IPS-NIHi7 (cell line): ENCODE data around the gene PLTP.
"Not testable (repeated sequence)": the region's sequence is repeated elsewhere in the genome, so short reads cannot be mapped to it uniquely, and the experiment has no call there.

ENCODE experiments used
- DNase-seq: peaks from one replicate; pipeline ENCODE4 v3.0.0; 2012; ENCODE audit warnings: mixed read lengths; ENCODE audit errors: extremely low spot score

The PLTP gene, protein sequence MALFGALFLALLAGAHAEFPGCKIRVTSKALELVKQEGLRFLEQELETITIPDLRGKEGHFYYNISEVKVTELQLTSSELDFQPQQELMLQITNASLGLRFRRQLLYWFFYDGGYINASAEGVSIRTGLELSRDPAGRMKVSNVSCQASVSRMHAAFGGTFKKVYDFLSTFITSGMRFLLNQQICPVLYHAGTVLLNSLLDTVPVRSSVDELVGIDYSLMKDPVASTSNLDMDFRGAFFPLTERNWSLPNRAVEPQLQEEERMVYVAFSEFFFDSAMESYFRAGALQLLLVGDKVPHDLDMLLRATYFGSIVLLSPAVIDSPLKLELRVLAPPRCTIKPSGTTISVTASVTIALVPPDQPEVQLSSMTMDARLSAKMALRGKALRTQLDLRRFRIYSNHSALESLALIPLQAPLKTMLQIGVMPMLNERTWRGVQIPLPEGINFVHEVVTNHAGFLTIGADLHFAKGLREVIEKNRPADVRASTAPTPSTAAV

DNA sequence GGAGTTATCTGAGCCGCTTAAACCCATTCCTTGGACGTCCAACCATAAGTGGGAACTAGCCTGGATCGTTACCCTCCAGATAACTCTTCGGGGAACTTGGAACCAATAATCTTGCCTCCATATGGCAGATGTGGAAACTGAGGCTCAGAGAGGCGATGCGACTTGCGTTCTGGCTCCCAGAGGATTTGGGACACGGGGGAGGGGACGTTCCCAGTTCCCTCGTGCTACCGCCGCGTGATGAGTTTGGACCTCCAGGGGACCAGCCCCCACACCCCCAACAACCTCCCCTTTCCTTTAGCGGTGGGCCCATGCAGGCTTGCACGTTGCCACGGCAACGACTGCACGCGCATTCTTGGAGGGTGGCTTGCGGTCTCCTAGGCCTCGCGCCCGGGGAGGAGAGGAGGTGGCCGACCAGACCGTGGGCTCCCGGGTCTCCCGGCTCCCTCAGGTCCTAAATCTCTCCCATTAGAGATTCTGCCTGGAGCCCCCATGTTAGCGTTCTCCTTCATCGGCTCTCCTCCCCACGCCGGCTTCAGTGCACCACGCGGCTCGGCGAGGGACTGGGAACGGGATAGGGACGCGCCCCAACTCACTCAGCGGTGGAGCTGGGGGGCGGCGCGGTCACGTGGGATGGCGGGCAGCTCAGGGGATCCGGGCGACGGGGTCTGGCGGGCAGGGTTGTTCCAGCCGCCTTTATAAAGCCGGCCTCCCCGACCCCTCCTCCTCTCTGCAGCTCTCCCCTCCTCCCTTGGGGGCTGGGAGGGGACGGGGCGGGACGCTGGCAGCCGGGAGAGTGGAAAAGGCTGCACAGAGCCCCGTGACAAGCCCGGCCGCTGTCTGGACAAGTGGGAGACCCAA is at the start of gene PLTP:
Gene PLTP, minus strand, starts transcription at position 670 of the 858 bp plus-strand sequence. CDS start 703 bp downstream, outside the sequence.
- DNase-seq = peak; percentile 68

DNA sequence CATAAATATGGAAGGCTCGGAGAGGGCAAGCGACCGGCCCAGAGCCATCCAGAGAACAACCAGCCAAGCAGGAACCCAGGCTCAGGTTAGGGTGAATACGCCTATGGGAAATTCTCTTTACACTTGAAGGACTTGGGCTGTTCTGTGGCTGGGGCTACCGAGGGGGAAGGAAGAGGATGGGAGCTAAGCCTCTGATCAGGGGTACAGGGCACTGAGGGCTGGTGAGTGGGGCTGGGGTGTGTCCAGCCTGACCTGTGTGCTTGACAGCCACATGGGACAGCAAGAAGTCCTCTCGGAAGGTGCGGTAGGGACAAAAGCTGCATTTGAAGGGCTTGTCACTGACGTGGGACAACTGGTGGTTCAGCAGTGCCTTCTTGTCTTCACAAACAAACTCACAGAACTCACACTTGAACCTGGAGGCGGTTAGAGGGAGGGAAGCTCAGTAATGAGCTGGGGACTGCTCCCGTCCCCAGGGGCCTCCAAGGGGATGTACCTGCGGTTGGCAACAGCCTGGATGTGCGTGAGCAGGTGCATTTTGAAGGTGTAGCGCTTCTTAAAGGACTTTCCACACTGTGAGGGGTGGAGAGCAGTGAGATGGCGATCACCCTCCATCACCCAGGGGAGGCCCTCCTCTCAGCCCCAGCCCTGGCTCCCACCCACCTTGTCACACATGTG is 48.1 kb upstream of the PLTP start:
- no peak for DNase-seq

DNA sequence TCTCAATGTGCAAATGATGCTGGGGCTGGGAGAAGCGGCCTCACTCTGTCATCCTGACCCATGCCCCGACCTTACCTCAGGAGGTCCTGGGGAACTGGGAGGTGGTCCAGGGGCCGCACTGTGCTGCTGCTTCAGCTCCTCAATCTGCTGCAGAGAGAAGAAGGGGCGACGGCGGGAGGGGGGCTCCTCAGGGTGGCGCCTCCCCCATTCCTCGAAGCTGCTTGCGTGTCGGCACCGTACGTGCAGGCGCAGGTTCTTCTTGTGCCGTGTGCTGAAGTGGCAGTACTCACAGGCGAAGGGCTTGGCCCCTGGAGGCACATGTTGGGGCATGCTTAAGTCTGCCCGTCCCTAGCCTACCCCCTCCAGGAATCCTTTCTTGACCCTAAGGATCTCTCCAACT is 47.2 kb upstream of the PLTP start:
- DNase-seq = no peak

DNA sequence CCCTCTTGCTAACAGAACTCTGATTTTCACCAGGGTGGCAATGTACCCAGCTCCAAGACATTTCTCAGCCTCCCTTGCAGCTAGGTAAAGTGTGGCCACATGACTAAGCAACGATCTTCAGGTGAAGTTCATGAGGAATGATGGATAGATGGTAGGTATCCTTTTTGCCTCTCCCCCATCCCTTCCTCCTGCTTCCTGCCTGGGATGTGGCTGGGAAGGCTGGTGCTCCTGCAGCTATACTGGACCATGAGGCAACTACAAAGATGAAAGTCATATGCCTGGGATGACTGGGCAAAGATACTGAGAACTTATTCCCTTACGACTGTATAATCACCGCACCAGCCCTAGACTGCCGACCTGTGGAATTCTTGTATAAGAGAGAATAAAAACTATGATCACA is 46.6 kb upstream of the PLTP start:
- DNase-seq = no peak

DNA sequence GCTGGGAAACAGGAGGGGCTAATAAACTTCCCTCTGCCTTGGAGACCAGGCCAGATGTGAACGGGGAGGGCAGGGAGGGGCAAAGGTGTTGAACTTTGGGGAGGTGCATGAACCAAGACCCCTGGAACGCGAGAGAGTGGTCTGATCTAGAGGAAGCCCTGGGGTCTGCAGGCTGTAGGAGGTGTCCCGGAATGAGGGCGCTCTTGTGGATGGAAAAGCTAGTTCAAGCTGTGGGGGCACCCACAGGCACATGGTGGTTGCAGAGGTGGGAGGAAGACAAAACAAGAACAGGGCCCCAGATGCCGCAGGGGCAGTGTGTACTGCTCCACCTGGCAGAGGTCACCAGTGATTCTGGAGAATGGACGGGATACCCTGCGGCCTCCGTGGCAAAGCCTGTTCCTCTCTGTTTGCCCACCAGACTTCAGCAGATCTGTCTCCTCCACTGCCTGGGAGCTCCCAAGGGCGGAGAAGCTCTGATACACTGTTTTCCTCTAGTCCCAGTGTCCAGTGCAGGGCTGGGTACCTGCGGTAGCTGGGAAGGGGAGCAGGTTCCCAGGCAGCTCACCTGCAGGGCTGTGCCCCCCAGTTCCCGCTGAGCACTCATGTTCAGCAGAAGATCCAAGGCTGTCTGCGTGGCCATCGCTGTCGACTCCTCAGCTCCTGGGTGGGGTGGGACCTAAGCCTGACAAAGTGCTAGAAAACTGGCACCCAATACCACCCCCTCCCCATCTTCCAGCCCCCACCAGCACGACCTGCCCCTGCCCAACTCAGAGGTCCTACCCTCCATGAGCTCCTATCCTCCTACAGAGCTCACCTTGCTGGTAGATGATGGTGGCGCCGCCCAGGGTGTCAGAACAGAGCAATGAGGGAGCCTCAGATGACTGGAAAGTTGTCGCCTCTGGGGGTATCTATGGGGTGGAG is 45.3 kb upstream of the PLTP start:
- DNase-seq = no peak

DNA sequence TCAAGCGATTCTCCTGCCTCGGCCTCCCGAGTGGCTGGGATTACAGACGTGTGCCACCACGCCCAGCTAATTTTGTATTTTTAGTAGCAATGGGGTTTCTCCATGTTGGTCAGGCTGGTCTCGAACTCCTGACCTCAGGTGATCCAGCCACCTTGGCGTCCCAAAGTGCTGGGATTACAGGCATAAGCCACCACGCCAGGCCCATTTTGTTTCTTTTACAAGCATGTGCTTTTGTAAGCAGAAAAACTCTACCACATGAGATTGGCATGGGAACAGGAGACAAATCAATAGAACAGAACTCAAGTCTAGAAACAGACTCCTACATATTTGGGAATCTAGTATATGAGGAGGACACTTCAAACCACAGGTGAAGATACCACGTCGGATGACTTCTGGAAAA is 44.4 kb upstream of the PLTP start:
- DNase-seq = not testable (repeated sequence)

DNA sequence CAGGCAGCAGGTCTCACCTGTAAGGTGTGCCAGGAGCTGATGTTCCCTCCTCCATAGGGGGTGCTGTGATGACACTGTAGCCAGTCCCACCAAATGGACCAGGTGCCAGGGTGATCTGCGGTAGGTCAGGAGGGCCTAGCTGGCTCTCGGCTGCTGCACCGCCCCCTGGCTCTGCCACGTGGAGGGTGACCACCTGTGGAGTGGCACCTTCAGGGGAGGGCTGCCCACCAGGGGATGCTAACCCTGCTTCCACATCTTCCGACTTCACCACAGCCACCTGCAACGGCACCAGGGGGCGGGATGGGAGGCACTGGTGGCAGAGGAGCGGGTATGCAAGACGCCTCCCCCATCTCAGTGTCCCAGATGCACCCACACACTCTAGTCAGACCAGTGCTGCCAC is 41.7 kb upstream of the PLTP start:
- DNase-seq = no peak

DNA sequence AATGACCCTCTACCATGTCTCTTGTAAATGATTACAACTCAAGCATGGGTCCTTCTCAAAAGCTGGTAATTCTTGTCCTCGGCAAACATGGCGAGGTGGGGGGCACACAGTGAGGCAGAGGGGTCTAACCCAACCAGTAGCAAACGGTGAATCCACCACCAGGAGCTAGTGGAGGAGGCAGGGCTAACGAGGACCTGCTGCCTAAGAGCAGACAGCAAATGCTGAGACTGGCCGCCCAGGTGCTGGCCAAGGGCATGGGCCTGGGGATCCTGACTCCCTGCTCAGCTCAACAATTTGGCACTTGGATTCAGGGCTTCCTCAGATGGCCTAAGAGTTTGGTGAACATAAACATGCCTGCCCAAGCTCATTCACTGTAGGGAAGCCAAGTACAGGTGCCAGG is 40.9 kb upstream of the PLTP start:
- DNase-seq = no peak

DNA sequence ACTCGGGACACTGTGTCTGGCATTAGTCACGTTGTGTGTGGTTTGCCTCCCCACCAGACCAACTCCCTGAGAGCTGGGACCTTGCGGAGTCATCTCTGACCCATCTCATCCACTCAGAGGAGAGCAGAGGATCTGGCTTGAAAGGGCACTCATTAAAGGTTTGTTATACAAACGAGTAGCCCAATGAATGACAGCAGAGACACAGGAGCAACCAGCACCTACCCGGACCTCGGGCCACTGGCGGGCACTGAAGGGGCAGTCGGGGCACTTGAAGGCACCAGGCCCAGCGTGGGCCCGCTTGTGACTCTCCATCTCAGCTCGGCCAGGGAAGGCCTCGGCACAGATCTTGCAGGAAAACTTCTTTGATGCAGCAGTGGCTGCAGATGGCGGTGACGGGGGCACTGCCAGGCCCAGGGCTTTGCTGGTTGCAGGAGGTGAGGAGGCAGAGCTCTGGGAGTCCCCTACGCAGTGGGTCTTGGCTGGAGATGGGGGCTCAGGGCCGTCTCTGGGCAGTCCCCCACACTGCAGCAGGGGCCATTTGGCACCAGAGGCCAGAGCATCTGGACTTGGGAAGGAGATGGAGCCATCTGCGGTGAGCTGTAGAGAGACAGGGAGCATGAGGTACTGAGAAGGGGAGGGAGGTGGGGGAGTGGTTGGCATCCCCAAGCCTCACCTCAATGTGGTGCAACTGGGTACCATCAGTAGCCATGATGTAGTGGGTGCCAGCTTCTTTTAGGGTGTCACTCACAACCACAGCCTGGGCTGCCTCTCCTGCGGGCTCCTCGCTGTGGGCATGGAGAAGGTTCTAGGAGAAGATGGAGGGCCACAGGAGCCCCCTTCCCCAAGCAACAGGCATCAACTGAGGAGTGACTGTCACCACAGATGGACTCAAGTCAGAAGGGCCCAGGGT is 40.2 kb upstream of the PLTP start:
- no peak for DNase-seq

DNA sequence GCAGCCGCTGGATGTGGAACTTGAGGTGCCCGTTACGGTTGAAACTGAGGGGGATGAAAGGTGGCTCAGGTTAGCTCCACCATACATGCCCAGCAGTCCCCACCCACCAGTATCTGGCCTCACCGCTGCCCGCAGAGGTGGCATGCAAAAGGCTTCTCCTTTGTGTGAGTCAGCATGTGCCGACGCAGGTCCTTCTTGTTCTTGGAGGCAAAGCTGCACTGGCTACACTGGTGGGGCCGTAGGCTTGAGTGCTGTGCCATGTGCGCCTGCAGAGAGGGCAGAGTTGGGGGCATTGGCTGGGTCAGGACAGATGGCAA is 38.3 kb upstream of the PLTP start:
- DNase-seq = no peak

DNA sequence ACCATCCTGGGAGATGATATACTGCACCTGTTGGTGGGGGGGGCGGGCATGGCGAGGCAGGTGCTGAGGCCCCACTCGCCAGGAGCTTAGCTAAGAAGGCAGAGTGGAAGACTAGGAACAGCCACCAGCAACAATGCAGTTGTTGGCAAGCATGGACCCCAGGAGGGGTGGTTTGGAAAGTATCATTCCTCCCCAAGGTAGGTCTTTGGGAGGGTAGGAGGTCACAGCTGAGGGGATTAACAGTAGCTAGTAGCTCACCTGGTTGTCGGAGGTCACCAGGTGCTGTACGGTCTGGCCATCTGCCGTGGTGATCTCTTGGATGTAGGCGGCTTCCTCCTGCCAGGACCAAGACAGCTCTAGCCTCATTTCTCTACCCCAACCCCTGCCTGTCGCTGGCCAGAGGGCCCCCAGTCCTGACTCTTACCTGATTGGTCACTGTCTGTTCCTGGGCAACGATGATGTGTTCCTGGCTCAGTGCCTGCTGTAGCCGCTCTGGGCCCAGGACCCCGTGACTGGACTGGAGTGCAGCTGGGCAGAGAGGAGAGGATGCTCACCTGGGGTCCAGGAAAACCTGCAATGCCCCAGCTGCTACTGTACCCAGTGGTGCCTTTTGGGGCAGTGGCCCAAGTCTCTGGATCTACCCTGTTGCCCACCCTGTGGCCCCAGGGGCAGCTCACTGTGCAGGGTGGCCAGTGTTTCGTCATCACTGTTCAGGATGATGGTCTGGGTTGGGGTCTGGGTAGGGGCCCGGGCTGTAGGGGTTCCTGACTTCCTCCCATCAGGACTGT is 37.8 kb upstream of the PLTP start:
- DNase-seq = no peak

DNA sequence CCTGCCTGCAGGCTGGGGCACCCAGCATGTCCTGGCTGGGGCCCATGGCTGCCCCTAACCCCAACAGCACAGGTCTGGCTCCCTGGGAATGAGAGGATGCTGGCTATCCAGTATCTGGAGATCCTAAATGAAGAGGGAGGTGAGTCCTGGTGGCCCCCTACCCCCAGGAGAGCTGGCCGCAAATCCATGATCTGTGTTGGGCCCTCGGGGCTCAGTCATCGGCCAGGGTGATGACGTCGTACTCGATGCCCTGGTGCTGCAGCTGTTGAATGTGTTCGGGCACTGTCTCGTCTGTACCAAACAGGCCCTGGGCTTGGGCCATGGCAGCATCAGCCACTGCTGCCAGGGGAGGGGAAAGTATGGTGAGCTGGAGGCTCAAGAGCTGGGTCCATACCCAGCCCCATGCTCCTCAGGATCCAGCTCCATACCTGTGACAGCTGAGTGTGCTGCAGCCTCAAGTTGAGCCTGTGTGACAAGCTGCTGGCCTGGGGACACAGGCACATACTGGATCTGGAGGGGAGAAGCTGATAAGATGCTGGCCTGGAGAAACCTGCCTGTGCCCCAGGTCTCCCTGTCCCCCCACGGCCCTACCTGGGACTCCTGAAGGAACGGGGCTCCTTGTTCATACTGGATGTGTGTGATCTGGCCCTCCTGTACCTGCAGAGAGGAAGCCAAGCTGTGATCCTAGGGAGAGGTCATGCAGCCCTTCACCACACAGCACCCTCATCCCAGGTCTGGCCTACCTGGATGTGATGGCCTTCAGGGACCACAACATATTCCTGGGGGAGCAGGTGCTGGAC is 37.0 kb upstream of the PLTP start:
- DNase-seq = no peak

DNA sequence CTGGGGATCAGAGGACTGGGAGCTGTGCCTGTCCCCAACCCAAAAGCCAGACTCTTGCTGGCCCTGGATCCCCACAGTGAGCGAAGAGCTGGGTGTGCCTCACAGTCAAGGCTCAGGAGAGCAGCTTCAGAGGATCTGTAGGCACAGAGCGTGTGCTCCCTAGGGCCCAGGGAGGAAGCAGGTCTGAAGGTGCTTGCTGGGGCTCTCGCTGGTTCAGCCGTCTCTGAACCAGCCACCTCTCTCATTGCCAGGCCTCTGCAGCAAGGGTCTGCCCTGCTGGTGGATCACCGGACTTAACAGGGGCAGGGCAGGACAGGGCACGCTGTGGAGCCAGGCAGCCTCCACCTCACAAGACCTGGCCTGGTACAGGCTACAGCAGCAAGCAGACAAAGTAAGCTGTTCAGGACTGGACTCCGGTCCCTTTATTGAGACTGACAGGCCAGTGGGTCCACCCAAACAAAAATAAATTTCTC is 36.3 kb upstream of the PLTP start:
- DNase-seq = no peak

DNA sequence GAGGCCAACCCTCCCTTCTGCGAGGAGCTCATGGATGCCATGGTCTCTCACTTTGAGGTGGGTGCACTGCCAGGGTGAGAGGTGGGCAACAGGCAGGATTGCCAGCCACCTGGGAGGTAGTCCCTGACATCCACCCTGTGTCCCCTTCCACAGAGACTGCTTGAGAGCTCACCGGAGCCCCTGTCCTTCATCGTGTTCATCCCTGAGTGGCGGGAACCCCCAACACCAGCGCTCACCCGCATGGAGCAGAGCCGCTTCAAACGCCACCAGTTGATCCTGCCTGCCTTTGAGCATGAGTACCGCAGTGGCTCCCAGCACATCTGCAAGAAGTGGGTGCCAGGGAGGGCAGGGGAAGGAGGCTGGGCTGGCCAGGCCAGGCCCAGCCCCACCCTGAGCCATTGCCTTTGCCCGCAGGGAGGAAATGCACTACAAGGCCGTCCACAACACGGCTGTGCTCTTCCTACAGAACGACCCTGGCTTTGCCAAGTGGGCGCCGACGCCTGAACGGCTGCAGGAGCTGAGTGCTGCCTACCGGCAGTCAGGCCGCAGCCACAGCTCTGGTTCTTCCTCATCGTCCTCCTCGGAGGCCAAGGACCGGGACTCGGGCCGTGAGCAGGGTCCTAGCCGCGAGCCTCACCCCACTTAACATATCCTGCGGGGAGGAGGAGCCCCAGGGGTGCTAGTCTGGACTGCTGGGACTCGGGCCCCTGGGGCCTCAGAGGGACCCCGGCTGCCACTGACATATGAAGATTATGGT is 35.3 kb upstream of the PLTP start:
- DNase-seq = no peak

DNA sequence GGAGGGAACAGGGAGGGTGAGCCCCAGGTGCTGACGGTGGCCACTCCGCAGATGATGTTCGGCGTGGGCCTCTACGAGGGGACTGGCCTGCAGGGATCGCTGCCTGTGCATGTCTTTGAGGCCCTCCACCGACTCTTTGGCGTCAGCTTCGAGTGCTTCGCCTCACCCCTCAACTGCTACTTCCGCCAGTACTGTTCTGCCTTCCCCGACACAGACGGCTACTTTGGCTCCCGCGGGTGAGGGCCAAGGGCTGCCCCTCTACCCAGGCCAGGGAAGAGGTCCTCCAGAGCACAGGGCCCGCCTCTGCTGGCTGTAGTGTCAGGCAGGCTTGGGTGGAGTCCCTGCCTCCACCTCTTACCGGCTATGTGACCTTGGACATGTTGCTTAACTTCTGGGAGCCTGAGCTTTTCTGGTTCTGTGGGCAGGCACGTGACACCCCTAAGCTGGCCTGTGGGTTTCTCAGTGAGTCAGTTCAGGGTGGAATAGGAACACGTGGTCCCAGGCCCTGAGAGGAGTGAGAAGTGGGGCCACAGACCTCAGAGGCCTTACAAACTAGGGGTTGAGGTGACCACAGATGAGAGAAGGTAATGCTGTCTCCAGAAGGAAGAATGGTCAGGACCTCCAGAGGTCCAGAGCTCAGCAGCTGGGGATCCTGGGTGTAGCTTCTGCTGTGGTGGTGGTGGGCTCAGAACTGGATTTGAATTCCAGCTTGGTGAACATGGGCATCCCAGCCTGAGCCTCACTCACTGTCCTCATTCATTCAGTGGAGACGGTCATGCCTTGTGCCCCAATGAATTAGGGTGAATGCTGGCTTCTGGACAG is 34.4 kb upstream of the PLTP start:
- DNase-seq = no peak

DNA sequence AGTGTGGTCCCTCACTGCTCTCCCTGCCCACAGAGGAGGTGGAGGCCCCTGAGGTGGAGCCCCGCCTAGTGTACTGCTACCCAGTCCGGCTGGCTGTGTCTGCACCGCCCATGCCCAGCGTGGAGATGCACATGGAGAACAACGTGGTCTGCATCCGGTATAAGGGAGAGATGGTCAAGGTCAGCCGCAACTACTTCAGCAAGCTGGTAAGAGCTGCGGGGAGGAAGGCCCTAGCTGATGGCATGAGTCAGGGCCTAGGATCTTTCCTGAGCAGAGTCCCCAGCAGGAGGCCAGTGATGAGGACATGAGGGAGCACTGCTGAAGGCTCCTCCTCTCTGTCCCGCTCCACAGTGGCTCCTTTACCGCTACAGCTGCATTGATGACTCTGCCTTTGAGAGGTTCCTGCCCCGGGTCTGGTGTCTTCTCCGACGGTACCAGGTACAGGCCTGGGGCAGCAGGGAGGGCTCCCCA is 33.8 kb upstream of the PLTP start:
- DNase-seq = no peak
